ENCODE data around the gene KLF9.

DNA sequence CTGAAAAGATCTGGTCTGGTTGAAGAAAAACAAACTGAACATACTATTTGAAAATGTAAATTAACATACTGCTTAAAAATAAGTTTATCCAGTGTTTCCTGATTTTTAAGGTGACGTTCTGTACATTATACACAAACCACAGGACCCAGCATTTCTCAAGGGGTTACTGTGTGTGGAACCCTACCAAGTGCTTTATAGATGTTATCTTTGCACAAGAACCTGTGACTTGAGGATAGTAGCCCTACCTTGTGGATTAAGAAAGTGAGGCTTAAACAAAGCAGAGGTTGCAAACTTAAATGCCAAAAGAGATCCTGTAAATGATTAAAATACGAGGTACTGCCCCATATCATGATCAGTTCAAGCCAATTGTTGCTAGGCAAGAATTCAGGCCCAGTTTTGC, 4.7 kb downstream of the KLF9 start:
- TF ChIP-seq CTCF (IDR thresholded peaks at IDR 0.05; ENCODE audit: low read depth, low read length, missing input control) (no peak), YY1 (IDR thresholded peaks at IDR 0.05) (no peak), TAF1 (conservative IDR thresholded peaks at IDR 0.05) (no peak), EGR1 (IDR thresholded peaks at IDR 0.05; ENCODE audit: low read depth in 2 of 2) (no peak), JUND (IDR thresholded peaks at IDR 0.05) (no peak)
- TF ChIP-seq, protein P1, sequence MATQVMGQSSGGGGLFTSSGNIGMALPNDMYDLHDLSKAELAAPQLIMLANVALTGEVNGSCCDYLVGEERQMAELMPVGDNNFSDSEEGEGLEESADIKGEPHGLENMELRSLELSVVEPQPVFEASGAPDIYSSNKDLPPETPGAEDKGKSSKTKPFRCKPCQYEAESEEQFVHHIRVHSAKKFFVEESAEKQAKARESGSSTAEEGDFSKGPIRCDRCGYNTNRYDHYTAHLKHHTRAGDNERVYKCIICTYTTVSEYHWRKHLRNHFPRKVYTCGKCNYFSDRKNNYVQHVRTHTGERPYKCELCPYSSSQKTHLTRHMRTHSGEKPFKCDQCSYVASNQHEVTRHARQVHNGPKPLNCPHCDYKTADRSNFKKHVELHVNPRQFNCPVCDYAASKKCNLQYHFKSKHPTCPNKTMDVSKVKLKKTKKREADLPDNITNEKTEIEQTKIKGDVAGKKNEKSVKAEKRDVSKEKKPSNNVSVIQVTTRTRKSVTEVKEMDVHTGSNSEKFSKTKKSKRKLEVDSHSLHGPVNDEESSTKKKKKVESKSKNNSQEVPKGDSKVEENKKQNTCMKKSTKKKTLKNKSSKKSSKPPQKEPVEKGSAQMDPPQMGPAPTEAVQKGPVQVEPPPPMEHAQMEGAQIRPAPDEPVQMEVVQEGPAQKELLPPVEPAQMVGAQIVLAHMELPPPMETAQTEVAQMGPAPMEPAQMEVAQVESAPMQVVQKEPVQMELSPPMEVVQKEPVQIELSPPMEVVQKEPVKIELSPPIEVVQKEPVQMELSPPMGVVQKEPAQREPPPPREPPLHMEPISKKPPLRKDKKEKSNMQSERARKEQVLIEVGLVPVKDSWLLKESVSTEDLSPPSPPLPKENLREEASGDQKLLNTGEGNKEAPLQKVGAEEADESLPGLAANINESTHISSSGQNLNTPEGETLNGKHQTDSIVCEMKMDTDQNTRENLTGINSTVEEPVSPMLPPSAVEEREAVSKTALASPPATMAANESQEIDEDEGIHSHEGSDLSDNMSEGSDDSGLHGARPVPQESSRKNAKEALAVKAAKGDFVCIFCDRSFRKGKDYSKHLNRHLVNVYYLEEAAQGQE (IDR thresholded peaks at IDR 0.05): no peak
- TF ChIP-seq, protein P2, sequence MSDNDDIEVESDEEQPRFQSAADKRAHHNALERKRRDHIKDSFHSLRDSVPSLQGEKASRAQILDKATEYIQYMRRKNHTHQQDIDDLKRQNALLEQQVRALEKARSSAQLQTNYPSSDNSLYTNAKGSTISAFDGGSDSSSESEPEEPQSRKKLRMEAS (IDR thresholded peaks at IDR 0.05): no peak

All from liver (tissue), 3 donors.